ENCODE data around the gene TMEM154.
"Not testable (repeated sequence)": the region's sequence is repeated elsewhere in the genome, so short reads cannot be mapped to it uniquely, and the experiment has no call there.

Gene TMEM154

DNA sequence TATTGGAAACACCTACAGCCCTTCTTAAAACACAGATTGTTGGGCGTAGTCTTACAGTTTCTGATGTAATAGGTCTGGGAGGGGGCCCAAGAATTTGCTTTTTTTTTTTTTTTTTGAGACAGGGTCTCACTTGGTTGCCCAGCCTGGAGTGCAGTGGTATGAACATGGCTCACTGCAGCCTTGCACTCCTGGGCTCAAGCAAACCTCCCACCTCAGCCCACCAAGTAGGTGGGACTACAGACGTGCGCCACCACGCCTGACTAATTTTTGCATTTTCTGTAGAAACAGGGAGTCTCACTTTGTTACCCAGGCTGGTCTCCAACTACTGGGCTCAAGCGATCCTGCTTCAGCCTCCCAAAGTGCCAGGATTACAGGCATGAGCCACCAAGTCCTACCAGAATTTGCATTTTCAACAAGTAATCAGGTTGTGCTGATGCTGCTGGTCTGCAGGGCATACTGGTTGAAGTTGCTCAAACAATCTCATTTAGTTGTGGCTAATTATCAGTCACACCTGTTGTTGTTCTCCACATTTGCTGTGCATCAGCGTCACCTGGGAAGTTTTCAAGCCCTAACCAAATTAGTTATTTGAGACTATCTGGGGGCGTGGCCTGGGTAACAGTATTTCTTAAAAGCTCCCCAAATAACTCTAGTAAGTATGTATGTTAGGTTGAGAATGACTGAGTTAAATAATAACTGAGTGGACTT is 14.0 kb downstream of the TMEM154 start:
- DNase-seq, result no peak

DNA sequence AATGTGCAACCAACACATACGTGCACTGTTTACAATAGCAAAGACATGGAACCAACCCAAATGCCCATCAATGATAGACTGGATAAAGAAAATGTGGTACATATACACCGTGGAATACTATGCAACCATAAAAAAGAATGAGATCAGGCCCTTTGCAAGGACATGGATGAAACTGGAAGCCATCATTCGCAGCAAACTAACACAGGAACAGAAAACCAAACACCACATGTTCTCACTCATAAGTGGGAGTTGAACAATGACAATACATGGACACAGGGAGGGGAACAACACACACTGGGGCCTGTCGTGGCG is 15.8 kb downstream of the TMEM154 start:
- DNase-seq, result not testable (repeated sequence)

DNA sequence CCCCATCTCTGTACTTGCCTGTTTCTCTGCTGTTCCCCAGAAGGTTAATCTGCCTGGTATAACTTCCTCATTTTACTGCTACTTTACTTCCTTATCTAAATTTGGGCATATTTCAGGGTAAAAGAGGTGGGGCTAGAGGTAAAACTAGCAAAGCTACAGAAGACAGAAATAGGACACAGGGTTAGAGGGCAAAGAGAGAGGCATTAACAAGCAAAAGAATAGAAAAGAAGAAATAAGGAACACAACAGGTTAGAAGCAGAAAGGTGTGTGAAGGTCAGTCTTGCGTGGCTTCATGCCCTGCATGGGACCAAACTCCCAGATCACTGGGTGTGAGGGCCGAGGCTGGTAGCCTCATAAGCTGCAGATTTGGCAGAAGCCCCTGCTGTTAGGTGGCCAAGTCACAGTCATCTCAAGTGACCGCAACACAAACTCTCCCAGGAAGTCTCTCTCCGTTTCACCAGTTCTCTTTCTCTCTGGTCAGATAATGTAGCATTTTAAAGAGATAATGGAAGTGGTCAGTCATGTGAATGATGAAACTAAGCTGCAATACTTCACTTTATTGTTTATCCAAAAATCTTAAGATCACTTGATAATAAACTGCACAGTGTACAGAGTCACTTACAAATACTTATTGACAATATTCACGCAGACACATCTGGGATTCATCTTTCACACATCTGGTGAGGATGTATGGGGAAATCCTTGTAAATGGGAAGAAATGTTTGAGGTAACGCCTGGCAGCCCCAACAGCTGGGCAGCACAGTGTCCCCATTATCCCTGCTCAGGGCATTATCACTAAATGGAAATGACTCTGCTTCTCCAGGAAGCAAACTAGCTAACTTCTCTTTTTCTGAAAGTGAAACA is 16.4 kb downstream of the TMEM154 start:
- peak; percentile 74 for DNase-seq

DNA sequence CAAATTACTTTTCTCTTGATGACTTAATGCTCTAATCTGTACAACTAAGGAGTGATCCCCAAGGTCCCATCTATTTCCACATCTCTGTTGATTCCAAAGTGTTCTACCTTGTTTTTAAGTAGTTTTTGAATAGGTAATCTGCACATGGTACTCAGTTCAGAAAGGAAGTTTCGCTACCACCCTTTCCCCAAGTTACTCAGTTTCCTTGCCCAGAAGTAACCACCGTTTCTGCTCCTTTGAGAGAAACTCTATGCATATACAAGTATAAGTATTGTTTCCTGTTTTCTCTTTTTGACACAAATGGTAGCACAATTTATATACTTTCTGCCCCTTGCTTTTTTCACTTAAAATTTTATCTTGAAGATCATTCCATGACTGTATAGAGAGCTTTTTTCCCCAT is 18.1 kb downstream of the TMEM154 start:
- no peak for DNase-seq

DNA sequence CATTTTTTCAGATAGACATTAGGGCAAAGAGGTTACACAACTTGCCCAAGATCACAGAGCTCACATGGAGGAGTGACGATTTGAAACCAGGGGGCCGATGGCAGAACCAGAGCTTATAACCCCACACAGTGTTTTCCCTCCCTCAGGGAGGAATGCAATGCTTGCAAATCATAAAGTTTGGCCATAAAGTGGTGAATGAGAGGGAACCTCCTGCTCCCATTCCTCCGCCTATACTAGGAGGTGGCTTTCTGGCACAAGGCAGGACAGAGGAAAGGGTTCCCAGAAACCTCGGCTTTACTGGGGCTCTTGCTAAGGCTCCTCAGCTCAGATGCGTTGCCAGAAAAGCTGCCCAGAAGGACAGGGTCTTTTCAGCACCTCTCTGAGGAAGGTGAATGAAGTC is 19.3 kb downstream of the TMEM154 start:
- DNase-seq, result no peak

DNA sequence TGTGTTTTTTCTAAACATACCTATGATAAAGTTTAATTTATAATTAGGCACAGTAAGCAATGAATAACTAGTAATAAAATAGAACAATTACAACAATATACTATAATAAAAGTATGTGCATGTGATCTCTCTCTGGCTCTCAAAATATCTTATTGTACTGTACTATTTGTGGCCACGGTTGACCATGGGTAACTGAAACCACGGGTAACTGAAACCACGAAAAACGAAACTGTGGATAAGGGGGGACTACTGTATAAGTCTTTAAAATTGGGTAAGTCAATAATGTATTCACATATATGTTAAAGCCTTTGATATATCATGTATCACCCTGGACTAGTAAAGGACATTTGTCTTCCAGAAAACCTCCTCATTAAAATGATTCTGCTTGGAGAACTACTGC is 20.0 kb downstream of the TMEM154 start:
- DNase-seq, result peak; percentile 27

DNA sequence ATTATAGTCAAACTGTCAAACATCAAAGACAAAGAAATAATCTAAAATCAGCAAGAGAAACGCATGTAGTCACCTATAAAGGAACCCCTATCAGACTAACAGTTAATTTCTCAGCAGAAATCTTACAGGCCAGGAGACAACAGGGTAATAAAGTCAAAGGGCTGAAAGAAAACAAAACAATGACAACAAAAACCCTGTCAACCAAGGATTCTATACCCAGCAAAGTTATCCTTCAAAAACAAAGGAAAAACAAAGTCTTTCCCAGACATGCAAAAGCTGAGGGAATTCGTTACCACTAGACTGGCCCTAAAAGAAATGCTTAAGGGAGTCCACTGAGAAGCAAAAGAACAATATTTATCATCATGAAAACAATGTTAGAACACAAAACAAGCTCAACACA is 22.1 kb downstream of the TMEM154 start:
- DNase-seq, result no peak

DNA sequence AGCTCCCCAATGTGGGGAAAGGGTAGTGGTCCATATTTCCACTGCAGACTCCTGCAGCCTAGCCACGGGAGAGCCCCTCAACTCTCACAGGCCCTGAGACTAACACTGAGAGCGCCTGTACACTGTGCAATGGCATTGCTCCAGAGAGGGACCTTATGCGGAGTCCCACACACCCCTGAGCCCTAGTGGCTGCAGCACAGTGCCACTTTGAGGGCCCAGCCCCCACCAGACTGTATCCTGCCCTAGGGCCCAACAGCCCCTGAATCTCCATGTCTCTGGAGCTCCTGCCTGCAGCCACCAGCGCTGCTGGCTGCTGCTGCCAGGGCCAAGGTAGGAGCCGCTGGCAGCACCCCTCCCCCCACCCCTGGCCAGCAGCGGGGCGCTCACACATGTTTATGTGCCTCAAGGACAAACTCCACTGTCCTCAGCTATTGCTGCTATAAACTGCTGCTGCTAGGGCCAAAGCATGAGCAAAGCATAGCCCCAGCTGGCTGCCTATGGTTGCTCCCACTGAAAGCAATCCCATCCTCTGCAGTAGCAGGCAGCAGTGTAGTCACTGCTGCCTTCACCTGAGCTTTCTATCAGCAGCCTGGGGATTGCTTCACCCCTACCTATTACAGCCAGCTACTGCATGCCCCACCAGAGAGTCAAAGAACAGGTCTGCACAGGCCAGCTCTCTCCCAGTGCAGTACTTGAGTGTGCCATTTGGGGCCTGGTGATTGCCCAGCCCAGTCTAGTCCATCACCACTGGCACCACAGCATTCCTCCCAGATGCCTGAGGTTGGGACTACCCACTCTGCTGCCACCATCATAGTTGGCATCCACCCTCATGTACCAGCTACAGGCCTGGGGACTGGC is 24.3 kb downstream of the TMEM154 start:
- no peak for DNase-seq

DNA sequence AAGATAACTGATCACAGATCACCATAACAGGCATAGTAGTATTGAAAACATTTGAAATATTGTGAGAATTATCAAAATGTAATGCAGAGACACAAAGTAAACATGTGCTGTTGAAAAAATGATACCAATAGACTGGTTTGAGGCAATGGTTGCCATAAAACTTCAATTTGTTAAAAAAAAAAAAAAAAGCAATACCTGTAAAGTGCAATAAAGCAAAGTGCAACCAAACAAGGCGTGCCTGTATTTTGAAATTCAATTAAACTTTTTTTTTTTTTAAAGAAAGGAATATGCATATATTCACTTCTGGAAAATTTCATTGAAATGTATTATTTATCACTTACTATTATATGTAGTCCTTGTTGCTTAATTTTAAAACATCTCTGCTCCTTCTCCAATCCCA is 27.7 kb downstream of the TMEM154 start:
- no peak for DNase-seq

DNA sequence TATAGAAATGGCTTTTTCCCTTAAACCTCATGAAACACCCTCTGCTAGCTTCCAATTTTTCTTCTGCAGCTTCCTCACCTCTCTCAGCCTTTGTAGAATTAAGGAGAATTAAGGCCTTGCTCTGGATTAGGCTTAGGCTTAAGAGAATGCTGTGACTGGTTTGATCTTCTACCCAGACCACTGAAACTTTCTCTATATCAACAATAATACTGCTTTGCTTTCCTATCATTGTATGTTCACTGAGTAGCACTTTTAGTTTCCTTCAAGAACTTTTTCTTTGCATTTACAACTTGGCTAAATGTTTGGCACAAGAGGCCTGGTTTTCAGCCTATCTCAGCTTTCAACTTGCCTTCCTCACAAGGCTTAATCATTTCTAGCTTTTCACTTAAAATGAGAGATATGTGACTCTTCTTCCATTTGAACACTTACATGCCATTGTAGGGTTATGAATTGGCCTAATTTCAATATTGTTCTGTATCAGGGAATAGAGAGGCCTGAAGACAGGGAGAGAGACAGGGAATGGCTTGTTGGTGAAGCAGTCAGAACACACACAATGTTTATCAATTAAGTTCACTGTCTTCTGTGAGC is 28.2 kb downstream of the TMEM154 start:
- DNase-seq, result no peak

DNA sequence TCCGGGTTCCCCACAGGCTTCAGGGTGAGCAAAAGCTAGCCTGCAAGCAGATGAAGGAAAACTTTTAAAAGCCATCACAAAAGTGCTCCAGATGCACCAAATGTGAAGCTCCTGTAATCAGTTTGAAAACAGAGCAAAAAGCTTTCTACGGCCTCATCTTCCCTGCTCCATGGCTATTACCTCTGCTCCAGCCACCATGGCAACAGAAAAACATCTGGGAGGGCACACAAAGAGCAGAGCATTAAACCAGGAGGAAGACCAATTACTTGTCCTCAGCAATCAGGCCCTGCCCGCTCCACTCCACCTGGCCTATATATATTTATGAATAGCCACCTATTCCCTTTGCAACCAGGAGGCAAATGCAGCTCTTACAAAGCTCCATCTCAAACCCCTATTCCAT is 33.6 kb downstream of the TMEM154 start:
- DNase-seq, result no peak

DNA sequence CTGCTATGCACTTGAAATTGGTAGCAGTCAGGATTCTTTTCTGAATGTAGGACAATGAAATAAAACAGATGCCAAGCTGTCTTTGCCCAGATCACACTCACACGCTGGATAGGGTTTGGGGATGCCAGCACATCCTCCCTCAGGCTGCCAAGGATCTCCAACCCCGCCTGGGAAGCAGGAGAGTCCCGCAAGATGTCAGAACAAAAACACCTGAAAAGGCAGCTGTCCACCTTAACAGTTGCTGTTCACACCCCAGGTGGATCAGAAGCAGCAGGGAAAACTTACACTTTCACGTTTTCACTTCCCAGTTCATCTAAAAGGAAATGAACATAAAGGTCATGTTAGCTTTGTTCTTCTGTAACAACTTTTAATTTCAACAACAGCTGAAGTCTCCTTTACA is 35.7 kb downstream of the TMEM154 start:
- DNase-seq, result no peak

DNA sequence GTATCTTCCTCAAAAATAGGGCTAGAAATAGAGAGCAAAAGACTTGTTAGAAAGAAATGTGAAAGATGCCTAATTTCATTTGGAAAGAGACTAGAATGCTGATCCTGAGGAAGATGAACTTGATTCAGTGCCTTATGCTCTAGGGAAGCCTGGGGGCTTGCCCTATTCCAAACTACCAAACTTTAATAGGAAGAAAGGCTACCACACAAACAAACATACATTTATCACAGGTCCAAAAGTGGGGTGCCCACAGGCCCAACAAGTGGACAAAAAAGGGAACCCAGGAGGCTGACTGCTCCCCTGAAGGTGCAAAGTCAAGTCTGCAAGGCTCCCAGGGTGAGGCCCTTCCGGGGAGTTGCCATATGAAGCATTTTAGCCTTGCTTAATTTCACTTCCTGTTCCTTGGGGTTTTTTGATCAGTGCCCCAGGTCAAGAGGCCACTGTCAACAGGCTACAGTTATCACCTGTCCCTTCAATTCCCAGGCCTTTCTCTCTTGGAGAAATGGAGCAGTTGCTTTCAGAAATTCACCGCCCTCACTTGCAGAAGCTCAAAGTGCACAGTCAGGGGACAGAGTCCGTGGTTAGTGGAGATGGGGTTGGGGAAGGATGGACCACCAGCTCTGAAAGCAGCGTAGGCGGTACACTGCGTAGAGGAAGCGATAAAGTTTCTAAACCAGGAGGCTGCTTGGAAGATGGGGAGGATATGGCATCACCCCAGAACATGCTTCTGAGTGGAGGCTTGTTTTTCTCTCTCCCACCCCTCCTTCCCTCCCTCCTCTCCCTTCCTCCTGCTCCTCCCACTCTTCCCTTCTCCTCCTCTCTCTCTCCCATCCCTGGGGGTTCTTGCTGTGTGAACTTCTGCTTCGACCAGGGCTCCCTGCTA is 36.4 kb downstream of the TMEM154 start:
- peak; percentile 28 for DNase-seq

DNA sequence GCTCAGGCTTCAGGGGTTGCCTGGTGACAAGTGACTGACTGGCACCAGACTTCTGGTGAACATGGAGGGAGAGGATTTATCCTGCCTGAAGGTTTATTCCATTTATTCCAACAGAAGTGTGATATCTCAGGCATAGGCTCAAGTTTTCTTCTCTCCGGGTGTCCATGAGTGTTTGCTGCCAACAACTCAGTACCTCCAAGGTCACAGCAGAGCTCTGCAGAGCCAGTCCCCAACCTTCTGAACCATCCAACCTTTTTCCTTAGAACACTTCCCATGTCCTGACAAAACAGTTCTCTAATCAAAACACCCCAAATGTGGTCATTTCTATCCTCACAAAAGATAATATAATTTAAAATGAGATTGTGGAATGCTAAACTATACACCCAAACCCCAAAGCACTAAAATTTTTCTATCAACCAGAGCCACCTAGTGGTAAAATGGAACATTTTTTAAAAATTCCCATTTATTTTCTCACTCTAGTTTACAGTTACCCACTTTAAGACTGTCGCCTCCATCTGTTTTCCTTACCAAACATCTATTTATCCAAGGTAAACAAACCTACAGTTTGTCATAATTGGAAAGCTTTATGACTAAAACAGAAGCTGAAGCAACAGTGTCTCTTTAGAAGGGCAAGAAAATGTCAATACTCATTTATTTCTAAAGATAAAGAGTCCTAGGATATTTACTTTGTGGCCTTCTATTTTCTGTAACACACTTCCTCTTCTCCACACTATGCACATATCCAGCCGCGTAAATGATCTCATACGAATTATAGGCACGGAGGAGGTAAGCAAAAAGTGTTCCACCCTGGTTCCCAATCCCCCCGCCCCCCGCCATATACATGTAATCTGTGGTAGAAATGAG is 39.5 kb downstream of the TMEM154 start:
- peak; percentile 67 for DNase-seq

DNA sequence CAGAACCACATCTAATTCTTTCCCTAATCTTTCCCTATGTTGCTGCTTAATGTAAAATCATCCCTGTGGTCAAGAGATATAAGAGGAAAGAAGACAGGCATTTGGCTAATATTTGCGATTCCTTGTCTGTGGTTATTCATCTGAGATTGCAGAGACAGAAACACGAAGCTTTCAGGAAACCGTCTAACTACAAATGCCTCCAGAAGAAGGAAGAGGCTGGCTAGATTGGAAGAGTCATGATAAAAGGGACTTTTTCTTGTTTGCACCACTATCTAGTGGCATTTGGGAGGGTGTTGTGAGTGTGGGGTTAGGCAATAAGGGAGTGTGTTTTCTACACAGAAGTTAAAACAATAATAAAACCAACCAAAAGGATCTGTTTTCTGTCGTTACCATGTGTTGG is 43.9 kb downstream of the TMEM154 start:
- peak; percentile 34 for DNase-seq

DNA sequence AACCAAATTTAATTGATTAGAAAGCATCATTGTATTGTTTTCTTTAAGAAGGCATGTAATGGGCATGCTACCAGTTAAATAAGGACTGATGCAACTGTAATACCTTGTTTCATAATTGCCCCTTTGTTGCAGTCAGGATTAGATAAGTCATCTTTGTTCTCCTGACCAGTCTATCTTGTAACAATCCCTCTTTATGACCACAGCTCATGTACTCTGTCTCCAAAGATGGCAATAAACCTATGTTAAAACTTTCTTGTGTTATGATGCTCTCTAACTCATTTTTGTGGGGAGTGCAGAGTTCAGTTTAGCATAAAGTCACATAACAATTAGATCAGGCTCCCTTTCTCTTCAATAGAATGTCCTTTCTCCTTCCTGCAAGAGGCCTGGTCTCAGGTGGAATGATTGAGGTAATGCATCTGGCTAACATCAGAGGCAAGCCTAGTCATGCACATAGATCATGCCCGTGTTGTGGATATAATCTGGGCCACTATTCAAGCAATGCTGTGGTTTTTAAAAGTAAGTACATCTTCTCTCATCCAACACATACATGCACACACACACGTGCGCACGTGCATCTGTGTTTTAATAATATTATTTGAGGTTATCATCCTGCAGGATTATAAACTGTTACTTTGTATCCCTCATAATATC is 45.6 kb downstream of the TMEM154 start:
- DNase-seq, result peak; percentile 63

DNA sequence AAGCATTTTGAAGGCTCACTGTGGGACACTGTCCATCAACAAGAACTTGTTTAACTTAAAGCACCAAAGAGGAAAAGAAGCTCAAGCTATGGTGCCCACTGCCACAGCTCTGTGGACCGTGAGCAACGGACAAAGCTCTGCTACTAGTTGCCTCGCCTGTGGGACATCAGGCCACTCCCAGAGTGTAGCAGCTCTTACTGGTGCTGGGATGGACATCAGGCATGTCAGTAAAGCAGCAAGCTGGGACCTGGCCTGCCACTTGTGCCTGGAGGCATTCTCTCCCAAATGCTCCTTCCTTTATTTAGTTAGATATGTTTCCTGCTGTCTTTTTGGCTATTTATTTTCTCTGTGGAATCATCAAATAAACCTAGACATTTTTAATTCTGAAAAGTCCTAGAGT is 46.7 kb downstream of the TMEM154 start:
- DNase-seq, result no peak

DNA sequence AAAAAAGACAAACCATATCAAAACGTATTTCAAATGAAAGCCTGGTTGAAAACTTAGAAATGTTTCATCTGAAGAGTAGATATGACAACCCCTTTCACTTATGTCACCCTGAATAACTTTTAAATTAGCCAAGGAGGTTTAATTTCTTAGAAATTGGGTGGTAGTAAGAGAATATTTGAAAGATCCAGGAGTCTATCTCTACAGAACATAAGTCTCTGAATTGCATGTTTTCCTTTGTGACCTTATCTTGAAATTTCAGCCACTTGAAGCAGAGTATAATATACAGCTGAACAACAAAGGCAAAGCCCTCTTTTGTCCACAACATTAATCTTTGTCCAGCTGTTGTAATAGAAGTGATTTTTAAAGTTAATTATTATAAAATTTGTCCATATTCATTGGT is 49.5 kb downstream of the TMEM154 start:
- peak; percentile 93 for DNase-seq

DNA sequence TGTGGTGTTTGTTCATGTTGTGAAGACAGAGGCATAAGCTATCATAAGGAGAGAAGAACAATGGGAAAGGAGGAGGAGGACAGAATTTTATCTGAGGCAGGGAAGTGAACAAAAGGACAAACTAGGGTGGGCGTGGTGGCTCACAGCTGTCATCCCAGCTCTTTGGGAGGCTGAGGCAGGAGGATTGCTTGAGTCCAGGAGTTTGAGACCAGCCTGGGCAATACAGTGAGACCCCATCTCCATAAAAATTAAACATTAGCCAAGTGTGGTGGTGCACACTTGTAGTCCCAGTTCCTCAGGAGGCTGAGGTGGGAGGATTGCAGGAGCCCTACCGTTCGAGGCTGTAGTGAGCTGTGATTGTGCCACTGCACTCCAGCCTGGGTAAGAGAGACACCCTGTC is 49.9 kb downstream of the TMEM154 start:
- DNase-seq, result no peak

DNA sequence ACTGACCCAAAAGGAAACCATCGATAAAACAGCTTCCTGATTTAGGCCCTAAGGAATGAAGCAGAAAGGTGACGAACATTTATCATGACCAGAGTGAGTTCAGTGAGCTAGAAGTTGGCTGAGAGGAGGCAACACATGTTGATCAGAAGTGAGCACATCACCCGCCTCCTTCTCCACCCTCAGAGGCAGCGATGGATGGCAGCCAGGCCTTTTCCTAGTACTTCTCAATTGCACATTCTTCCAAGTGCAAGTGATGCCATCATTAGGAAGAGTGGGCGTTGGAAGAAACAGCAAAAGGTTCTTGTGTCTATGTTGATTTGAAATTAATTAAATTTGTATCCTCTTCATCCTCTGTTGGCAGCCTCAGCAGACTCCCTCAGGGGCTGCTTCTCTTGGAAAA is 51.7 kb downstream of the TMEM154 start:
- DNase-seq, result no peak

DNA sequence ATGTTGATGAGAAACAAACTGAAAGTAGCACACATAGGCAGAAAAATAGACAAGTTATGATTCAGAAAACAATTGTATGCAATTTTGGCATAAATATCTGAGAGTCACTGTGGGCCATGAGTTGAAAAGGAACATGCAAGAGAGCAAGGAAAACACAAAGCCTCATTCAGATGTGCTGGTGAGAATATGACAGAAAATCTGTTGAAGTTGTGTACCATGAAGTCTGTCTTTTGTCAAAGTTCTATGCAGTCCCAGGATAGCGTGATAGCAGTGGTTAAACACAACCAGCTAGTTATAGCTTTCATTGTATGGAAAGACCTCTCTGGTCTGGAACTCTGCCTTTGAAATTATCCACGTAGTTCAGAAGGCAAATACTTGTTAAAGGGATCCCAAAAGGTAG is 53.0 kb downstream of the TMEM154 start:
- DNase-seq, result no peak
